Activated T-cell treated with anti-CD3 and anti-CD28 coated beads, Interleukin-2, amount 50 U/mL, for 24 hours (primary cell): Measurements from ENCODE around the gene STK10.

ENCODE experiments used
- DNase-seq: peaks from one replicate; pipeline ENCODE4 v3.0.0-alpha.2; 2020
- H3K27ac Mint-ChIP-seq: 2 replicates; pipeline ENCODE4 v1.8.0; 2020; ENCODE audit warnings: mild to moderate bottlenecking, mixed read lengths
- H3K27me3 Mint-ChIP-seq: 2 replicates; pipeline ENCODE4 v1.8.0; 2020; ENCODE audit warnings: mixed read lengths
- H3K36me3 Mint-ChIP-seq: 2 replicates; pipeline ENCODE4 v1.8.0; 2020; ENCODE audit warnings: low read depth, mixed read lengths
- H3K4me1 Mint-ChIP-seq: 2 replicates; pipeline ENCODE4 v1.8.0; 2020; ENCODE audit warnings: low read depth, mixed read lengths
- H3K4me3 Mint-ChIP-seq: 2 replicates; pipeline ENCODE4 v1.8.0; 2020; ENCODE audit warnings: mild to moderate bottlenecking, moderate library complexity, mixed read lengths
- H3K9me3 Mint-ChIP-seq: 2 replicates; pipeline ENCODE4 v1.8.0; 2020; ENCODE audit warnings: mixed read lengths

Gene STK10

DNA sequence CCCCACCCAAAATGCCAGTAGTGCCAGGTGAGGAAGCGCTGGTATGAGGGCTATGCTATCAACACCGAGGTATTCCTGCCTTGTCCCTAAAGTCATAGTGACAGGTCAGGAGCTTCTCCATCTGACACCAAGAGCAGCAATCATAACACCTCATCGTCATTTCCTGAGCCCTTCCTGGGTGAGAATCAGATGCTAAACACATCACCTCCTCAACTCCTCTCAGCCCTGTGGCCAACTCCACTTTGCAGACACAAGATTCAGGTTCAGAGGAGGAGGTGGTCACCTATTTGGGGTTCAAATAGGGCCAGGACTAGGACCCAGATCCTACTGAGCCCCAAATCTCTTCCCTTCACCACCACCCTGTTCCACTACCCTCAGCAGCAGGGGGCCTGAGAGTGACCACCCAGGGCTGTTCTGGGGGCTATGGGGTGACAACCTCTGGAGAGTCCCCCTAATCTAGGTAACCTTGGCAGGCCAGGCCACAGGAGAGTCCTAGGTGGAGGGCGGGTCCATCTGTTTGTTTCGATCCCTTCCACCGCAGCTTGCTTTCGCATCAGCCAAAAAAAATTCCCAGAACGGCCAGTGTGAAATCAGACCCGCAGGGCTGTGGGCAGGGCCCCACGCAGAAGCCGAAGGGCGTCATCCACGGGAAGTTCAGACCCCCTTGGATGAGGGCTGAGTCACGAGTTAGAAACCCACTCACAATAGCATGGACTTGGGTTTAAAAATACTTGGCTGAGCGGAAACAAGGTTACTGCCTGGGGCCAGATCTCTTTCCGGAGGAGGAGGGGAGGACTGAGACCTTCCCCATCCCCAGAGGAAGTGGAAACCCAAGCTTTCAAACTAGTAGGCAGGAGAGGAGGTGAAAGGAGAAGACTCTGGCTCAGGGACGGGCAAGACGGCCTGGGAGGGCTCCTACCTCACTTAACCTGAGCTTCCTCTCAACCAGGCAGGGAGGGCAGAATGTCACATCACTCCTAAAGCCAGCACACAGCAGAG lies 8.7 kb downstream of the STK10 start:
- no peaks in the 10 kb centered on the region for H3K27me3 Mint-ChIP-seq
- peak overlapping the region; percentile 86 for H3K4me3 Mint-ChIP-seq
- DNase-seq = peak; percentile 66
- H3K4me1 Mint-ChIP-seq = peaks cover 90% of the 10 kb centered on the region
- H3K36me3 Mint-ChIP-seq = peaks cover 63% of the 10 kb centered on the region
- no peaks in the 10 kb centered on the region for H3K9me3 Mint-ChIP-seq
- peak overlapping the region; percentile 95 for H3K27ac Mint-ChIP-seq

GRCh38 chr5:172178301-172178987 lies 9.6 kb downstream of the STK10 start:
- Mint-ChIP-seq H3K27me3 (no peaks in the 10 kb centered on the region), H3K36me3 (peaks cover 62% of the 10 kb centered on the region), H3K4me1 (peaks cover 90% of the 10 kb centered on the region), H3K9me3 (no peaks in the 10 kb centered on the region), H3K4me3 (peak overlapping the region; percentile 86), H3K27ac (peak overlapping the region; percentile 95)
- DNase-seq = peak; percentile 72

GRCh38 chr5:172177176-172177575 lies 10.8 kb downstream of the STK10 start:
- peak overlapping the region; percentile 95 for H3K27ac Mint-ChIP-seq
- no peaks in the 10 kb centered on the region for H3K27me3 Mint-ChIP-seq
- H3K4me3 Mint-ChIP-seq = peak overlapping the region; percentile 86
- peaks cover 91% of the 10 kb centered on the region for H3K4me1 Mint-ChIP-seq
- H3K36me3 Mint-ChIP-seq = peaks cover 56% of the 10 kb centered on the region
- H3K9me3 Mint-ChIP-seq = no peaks in the 10 kb centered on the region
- no peak for DNase-seq

GRCh38 chr5:172175263-172175719 lies 12.7 kb downstream of the STK10 start:
- Mint-ChIP-seq H3K27ac (peak overlapping the region; percentile 95), H3K36me3 (peaks cover 60% of the 10 kb centered on the region), H3K27me3 (no peaks in the 10 kb centered on the region), H3K4me1 (peaks cover 96% of the 10 kb centered on the region), H3K4me3 (peak overlapping the region; percentile 86), H3K9me3 (no peaks in the 10 kb centered on the region)
- DNase-seq = peak; percentile 89

DNA sequence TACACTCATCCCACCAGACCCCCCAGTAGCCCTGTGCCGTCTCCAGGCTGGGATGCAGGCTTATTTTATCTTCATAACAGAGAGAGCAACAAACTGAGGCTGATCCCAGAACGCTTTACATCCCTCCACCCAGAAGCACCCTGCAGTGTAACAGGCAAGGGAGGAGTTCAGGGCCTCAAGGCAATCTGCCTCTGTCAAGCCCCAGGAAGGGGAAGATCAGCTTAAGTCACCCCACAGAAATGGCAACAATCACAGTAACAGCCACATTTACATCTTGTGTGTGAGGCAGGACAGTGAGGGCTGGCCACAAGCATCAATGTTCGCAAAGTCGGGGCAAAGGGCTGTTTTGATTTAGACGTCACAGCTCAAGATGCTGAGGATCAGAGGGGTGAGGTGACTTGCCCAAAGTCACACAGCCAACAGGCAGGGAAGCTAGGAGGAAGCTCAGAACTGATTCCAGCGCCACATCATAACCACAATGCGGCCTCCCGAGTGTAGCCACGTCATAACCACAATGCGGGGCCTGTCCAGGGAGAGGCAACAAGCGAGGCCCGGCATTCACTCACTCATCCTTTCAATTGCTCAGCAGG lies 14.4 kb downstream of the STK10 start:
- Mint-ChIP-seq H3K36me3 (peaks cover 74% of the 10 kb centered on the region), H3K27ac (peak overlapping the region; percentile 95), H3K9me3 (no peaks in the 10 kb centered on the region), H3K4me3 (peak overlapping the region; percentile 86), H3K4me1 (peaks cover 97% of the 10 kb centered on the region), H3K27me3 (no peaks in the 10 kb centered on the region)
- peak; percentile 80 for DNase-seq

DNA sequence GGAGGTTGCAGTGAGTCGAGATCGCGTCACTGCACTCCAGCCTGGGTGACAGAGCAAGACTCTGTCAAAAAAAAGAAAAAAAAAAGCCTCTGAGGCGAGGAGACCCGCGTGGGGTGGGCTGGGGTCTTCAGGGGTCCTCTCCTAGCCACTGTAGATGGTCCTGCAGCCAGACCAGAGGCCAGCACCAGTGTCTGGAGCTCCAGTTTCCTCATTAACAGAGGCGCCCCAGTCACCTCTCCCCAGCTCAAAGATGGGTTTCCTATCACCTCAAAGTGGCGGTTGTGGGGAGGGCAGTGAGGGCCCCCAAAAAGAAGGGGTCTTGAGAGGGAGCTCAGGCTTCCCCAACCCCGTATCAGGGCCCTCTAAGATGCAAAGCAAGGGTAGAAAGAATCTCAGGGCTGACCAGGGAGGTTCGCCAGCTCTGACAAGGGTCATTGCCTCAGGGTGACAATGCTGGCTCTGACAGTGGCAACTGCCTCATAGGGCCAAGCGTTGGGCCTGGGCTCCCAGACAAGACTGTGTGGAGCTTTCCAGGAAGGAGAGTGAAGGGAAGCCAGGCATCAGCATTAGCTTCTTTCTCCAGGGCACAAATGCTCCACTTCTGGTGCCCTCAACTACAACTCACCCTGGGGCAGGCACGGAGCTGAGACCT lies 15.0 kb downstream of the STK10 start:
- DNase-seq = no peak
- peaks cover 74% of the 10 kb centered on the region for H3K36me3 Mint-ChIP-seq
- H3K27me3 Mint-ChIP-seq = no peaks in the 10 kb centered on the region
- peak overlapping the region; percentile 95 for H3K27ac Mint-ChIP-seq
- no peaks in the 10 kb centered on the region for H3K9me3 Mint-ChIP-seq
- H3K4me1 Mint-ChIP-seq = peaks cover 97% of the 10 kb centered on the region
- H3K4me3 Mint-ChIP-seq = peak overlapping the region; percentile 86

GRCh38 chr5:172171118-172171517 lies 16.9 kb downstream of the STK10 start:
- no peaks in the 10 kb centered on the region for H3K9me3 Mint-ChIP-seq
- H3K27me3 Mint-ChIP-seq = no peaks in the 10 kb centered on the region
- no peak for DNase-seq
- H3K4me3 Mint-ChIP-seq = no peak overlapping the region
- H3K36me3 Mint-ChIP-seq = peaks cover 70% of the 10 kb centered on the region
- H3K4me1 Mint-ChIP-seq = peaks cover 95% of the 10 kb centered on the region
- H3K27ac Mint-ChIP-seq = peak overlapping the region; percentile 90

DNA sequence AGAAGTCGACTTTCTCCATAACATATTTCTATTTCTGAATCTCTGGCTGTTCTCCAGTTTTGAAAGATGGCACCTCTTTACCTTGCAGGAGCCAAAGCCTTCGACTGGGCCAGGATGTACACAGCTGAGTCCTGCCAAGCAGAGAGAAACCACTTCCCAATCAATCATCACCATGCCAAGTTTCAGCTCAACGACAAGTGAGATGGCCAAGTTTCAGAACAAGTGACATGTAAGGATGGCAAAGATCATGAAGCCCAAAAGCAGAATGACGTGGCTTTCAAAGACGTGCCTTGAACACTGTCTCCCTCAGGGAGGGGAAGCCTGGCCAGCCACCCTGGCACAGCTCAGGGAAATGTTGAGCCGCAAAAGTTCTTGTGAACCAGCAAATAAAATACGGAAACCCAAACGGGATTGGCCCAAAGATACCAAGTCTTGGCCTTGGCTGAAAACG lies 17.7 kb downstream of the STK10 start:
- peak overlapping the region; percentile 90 for H3K27ac Mint-ChIP-seq
- DNase-seq = no peak
- H3K36me3 Mint-ChIP-seq = peaks cover 69% of the 10 kb centered on the region
- H3K4me3 Mint-ChIP-seq = no peak overlapping the region
- H3K9me3 Mint-ChIP-seq = no peaks in the 10 kb centered on the region
- H3K27me3 Mint-ChIP-seq = no peaks in the 10 kb centered on the region
- peaks cover 92% of the 10 kb centered on the region for H3K4me1 Mint-ChIP-seq

GRCh38 chr5:172169216-172169615 lies 18.8 kb downstream of the STK10 start:
- no peaks in the 10 kb centered on the region for H3K9me3 Mint-ChIP-seq
- no peak overlapping the region for H3K4me3 Mint-ChIP-seq
- H3K36me3 Mint-ChIP-seq = peaks cover 64% of the 10 kb centered on the region
- no peak for DNase-seq
- H3K27ac Mint-ChIP-seq = peak overlapping the region; percentile 90
- peaks cover 91% of the 10 kb centered on the region for H3K4me1 Mint-ChIP-seq
- H3K27me3 Mint-ChIP-seq = no peaks in the 10 kb centered on the region

DNA sequence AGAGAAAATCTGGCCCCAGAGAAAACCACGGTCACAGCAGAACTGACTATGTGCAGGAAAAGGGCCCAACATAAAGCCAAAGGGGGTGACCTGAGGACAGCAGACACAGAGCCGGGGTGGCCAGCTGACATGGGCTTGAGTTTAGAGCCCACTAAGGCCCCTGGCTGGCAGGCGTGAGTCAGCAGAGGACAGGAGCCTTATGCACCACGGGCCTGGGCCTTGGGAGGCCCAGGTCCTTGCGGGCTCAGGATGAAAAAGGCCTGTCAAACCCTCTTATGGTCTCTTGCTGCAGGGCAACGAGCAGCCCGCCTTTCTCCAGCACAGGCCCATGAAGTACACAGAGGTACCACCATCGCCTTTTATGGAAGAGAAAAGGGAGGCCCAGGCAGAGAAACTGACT lies 19.7 kb downstream of the STK10 start:
- Mint-ChIP-seq H3K4me1 (peaks cover 87% of the 10 kb centered on the region), H3K9me3 (no peaks in the 10 kb centered on the region), H3K4me3 (no peak overlapping the region), H3K27me3 (no peaks in the 10 kb centered on the region), H3K36me3 (peaks cover 56% of the 10 kb centered on the region), H3K27ac (peak overlapping the region; percentile 90)
- no peak for DNase-seq

DNA sequence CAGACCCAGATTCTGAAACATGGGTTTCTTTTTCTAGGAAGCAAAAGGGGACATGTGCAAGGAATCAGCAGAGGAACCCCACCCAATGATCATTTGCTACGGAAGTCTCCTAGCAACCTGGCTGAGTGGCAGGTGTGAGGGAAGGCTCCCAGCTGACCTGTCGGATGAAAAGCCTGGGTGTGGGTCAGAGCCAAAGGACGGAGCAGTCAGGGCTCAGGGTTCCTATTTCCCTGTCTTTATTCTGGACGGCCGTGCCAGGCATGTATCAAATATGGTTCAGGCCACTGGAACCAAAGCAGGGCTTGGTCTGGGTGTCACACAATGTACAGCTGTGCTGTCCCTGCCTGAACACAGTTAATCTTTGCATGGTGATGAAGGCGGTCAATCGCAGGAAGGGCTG lies 20.1 kb downstream of the STK10 start:
- Mint-ChIP-seq H3K27me3 (no peaks in the 10 kb centered on the region), H3K4me1 (peaks cover 87% of the 10 kb centered on the region), H3K9me3 (no peaks in the 10 kb centered on the region), H3K36me3 (peaks cover 55% of the 10 kb centered on the region), H3K4me3 (no peak overlapping the region), H3K27ac (peak overlapping the region; percentile 90)
- DNase-seq = no peak

DNA sequence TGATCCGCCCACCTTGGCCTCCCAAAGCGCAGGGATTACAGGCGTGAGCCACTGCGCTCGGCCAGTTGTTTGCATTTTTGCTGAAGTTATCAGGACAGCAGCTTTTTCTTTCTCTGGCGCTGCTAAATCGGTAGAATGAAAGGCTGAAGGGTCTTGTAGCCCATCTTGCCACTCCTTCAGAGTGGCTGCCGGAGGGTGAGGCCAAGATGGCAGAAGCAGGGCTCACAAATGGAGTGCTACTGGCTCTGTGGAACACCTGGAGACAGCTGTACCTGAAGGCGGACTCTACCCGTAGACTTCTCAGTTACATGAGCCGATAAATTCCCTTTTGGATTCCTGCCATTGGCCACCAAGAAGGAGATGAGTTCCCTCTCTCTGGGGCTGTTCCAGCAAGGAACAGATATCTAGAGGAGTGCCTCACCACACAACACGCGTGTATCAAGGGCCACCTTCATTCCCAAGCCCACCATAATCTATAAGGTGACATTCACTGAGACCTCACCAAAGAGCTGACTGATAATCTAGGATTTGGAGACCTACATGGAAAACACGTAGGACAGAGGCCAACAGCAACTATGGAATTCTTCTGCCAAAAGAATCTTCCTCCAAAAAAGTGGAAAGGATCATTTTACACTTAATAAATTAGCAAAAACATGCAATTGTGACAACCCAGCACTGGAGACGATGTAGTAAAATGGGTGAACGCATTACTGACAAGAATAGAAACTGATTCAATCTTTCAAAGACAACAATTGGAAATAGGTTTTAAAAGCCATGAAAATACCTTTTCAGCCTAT lies 21.8 kb downstream of the STK10 start:
- DNase-seq = no peak
- Mint-ChIP-seq H3K4me3 (no peak overlapping the region), H3K4me1 (peaks cover 86% of the 10 kb centered on the region), H3K36me3 (peaks cover 63% of the 10 kb centered on the region), H3K27ac (peak overlapping the region; percentile 84), H3K9me3 (no peaks in the 10 kb centered on the region), H3K27me3 (no peaks in the 10 kb centered on the region)

- H3K4me3 Mint-ChIP-seq = no peak overlapping the region
- H3K9me3 Mint-ChIP-seq = no peaks in the 10 kb centered on the region
- H3K27ac Mint-ChIP-seq = peak overlapping the region; percentile 84
- H3K4me1 Mint-ChIP-seq = peaks cover 84% of the 10 kb centered on the region
- H3K36me3 Mint-ChIP-seq = peaks cover 59% of the 10 kb centered on the region
- no peaks in the 10 kb centered on the region for H3K27me3 Mint-ChIP-seq
- no peak for DNase-seq
These were observed 22.6 kb downstream of the STK10 start for GRCh38 chr5:172165465-172165864.
